ENCODE data around the gene MYH10.

DNA sequence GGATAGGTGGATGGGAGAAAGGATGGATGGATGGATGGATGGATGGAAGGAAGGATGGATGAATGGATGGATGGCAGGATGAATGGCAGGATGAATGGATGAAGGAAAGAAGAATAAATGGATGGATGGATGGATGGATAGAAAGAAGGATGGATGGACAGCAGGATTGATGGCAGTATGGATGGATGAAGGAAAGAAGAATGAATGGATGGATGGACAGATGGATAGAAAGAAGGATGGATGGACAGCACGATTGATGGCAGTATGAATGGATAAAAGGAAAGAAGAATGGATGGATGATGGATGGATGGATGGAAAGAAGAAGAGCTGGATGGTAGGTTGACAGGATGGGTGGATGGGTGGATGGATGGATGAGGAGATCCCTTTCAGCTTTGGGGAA, 9.2 kb upstream of the MYH10 start:
- TF ChIP-seq EZH2phosphoT487 (IDR thresholded peaks at IDR 0.05; ENCODE audit: insufficient read depth, low read depth): no peak
- TF ChIP-seq EZH2 (IDR thresholded peaks at IDR 0.05; ENCODE audit: insufficient read depth, poor library complexity, severe bottlenecking): no peak
